VCaP (cell line): ENCODE results near the gene TAF1L.

Experiments used
- H3K27ac ChIP-seq: fragments of 450-650 bp; 2 replicates; pipeline ENCODE4 v1.5.1; 2017
- CTCF ChIP-seq: fragments of 450-650 bp; conservative IDR thresholded peaks from 2 replicates; pipeline ENCODE4 v1.5.1; 2017; ENCODE audit warnings: mild to moderate bottlenecking, moderate library complexity

TAF1L gene

GRCh38 chr9:32635362-32635761 lies at the start of gene TAF1L:
TSS of gene TAF1L (minus strand) at chr9:32635669. CDS start at chr9:32635579, 90 bp downstream.
- no peak for TF ChIP-seq CTCF
- H3K27ac ChIP-seq: no peak within 1 kb of the TSS

GRCh38 chr9:32681751-32682150 lies 46.3 kb upstream of the TAF1L start:
- TF ChIP-seq CTCF: no peak
- no peak overlapping the region for H3K27ac ChIP-seq

- no peak for TF ChIP-seq CTCF
- H3K27ac ChIP-seq: no peak overlapping the region
Measured at GRCh38 chr9:32677931-32678330, 42.5 kb upstream of the TAF1L start.

DNA sequence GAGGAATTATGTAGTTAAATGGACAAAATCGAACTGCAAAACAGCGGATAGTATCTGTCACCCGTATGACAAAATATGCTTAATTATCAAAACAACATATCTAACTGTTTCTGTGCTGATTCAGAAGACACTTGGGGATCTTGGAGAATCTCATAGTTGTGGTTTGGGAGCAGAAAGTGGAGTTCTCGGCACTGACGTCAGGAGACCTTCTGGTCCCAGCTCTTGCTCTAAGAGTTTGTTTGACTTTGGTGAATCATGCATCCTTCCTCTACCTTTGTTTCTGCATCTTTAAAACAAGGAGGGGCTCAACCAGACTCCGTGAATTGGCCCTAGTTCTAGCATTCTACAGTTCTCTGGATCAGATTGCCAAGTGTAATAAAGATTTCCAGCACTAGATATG lies 37.0 kb upstream of the TAF1L start:
- no peak for TF ChIP-seq CTCF
- no peak overlapping the region for H3K27ac ChIP-seq

GRCh38 chr9:32671333-32671732 lies 35.9 kb upstream of the TAF1L start:
- no peak overlapping the region for H3K27ac ChIP-seq
- no peak for TF ChIP-seq CTCF

GRCh38 chr9:32665101-32665500 lies 29.6 kb upstream of the TAF1L start:
- H3K27ac ChIP-seq: no peak overlapping the region
- no peak for TF ChIP-seq CTCF

DNA sequence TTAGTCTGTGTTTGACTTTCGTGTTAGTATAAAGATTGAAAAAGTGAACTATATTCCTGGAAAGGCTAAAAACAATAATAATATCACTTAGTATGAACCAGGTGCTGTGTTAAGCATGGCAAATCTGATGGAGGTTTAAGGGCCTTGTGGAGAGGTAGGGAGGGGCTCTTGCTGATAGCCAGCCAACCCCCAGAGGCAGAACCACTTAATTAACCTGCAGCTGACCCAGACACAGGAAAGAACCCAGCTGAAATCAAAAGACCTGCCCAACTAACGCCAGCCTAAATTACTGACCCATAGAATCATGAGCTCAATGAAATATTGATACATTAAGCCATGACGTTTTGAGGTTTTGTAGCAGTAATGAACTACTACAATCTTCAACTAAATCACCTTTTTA lies 28.3 kb upstream of the TAF1L start:
- no peak overlapping the region for H3K27ac ChIP-seq
- TF ChIP-seq CTCF: no peak

- no peak for TF ChIP-seq CTCF
- no peak overlapping the region for H3K27ac ChIP-seq
Measured at GRCh38 chr9:32647671-32648070, 12.2 kb upstream of the TAF1L start.
